ENCODE measurements around the gene WBP11.

The WBP11 gene

DNA sequence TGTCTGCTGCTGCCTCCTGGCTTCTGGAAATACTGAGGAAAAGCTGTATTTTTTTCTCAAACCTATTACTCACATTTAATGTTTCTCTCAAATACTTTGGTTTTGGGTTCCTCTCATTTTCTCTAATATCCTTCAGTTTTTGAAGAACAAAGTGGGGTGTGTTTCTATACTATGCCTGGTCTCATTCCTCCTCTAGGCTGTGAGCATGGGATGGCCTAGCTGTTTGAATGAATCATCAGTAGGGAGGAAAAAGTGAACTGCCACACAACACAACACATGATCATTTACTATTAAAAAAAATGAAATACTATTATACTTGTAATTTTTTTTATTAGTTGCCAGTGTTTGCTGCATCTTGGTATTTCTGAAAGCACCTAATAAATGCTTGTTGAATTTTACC, 22.0 kb upstream of the WBP11 start:
- DNase-seq (ENCODE audit: low read depth in 2 of 2, low spot score in 1 of 2): no peak

DNA sequence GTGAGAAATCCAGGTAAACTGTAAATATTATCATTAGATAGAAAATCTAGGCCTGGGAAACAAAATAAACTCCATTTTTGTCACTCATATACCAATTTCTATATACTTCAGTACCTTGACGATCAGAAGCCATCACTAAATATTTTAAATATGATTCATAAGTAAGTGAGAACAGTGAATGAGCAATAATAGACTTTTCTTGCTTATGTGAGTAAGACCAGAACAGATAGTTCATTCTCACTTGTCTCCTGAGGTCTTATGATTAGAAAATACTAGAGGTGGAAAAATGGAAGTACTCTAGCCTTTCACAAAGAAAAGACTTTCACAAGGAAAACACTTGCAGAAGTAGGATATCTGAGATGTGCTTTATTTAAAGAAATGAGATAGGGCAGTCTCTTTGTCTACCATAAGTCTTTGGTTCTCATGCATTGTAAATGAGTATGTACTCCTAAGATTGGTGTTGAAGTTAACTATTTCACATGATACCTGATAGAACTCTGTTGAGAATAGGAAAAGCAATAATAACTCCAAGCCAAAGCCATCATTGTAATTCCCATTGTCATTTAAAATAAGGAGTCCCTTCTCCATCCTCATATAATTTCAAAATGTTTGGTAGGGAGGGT, 20.8 kb upstream of the WBP11 start:
- DNase-seq (ENCODE audit: low read depth in 2 of 2, low spot score in 1 of 2): no peak

DNA sequence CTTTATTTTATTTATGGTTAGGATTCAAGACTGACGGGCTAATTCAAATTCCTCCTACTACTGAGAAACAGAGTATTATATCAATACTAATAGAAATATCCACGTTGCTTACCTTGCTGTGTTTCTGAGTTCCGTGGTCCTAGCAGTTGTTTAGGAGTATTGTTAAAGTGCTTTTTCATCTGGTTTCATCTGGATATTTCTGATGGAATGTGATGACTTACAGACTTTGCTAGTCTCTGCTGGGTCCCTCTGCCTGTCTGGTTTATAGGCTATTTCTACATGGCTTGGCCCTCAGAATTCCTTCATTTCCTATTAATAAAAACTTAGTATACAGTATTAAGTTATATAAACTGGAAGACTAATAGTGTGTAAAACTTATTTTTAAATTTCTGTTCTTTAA, 10.7 kb upstream of the WBP11 start, which contains the start of gene SMCO3:
Gene SMCO3, minus strand, starts transcription at position 169 of the 400 bp plus-strand sequence. CDS start 7,502 bp downstream, outside the sequence.
- no peak for DNase-seq (ENCODE audit: low read depth in 2 of 2, low spot score in 1 of 2)

DNA sequence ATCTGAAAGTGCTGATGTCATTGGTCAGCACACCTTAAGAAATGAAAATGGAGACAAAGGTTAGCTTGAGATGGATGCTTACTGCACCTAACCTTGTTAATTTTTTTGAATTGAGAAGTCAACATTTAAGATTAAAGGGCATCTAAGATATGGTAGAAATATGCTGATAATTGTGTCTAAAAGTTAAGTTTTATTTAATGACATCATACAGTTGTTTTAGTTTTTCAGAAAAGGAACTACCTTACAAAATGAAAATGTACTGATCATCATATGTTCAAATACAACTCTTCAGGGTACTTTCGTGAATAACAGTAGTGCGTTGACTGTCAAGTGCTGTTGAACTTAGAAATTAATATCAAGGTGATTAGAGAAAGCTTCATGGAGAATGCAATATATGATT, 8.2 kb upstream of the WBP11 start:
- no peak for DNase-seq (ENCODE audit: low read depth in 2 of 2, low spot score in 1 of 2)

DNA sequence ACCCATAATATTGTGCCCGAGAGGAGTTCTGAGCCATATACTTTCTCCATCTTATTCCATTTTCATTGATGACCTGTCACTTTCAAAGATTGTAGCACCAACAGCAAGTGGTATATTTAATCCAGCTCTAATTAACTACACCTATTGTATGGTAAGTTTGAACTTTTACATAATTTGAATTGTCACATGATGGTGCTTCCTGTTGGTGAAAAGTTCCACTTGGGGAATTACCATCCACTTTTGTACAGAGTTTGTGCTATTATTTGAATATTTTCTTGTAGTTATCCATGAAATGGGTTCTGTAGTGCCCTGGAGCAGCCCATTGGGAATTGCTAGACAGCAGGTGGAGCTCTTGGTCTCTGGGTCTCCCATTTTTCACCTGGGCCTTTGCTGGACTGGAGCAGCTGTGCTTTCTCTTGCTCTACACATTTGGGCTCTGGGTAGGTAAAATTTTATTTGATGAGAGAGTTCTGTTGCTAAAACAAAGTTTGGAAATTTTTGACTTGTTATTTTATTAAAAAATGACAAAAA, 7.7 kb upstream of the WBP11 start:
- DNase-seq (ENCODE audit: low read depth in 2 of 2, low spot score in 1 of 2): no peak

DNA sequence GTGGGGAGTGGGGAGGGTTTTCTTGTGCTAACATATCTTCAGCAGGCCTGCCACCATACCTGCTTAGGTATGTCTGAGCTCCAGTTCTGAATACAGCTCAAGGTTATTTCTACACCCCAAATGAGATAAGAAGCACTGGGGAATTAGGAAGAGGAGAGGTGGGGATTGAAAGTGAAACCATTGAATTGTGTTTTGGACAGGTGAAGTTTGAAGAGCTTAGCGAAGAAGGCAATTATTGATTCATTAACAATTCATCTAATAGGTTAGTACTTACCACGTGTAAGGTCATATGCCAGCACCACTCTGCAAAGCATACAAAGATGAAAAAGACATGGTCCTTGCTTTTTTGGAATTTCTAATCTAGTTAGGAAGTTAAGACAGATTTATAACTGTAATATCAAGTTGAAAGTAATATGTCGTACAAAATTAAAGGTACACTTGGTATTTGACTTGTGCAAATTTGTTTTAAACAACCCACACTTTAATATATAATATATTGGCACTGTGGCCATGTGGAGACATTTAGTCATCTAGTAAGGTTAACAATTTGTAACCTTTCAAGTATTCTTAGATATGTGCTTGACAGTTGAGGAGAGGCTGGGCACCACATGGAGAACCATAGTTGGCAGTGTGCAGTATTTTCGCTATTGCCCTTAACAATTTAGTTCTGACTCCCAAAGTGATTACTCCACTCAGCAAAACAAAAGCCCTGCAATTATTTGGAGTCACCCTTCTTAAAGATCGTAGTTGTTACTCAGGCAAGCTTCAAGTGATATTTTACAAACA, 7.1 kb upstream of the WBP11 start:
- DNase-seq (ENCODE audit: low read depth in 2 of 2, low spot score in 1 of 2): no peak

DNA sequence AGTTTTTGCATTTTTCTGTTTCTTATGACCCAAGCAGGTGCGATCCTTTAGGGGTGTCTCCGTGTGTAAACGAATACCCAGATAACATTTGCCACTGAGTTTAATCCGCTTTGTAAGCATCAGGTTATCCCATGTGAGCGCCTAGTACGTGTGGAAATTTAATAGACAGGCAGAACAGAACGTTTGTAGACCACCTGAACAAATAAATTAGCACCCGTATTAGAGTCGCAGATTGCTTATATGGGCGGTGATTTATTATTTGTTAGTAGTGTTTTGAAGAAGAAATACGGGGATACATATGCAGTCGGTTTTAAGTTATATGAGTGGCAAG, 517 bp upstream of the WBP11 start:
- no peak for DNase-seq (ENCODE audit: low read depth in 2 of 2, low spot score in 1 of 2)

DNA sequence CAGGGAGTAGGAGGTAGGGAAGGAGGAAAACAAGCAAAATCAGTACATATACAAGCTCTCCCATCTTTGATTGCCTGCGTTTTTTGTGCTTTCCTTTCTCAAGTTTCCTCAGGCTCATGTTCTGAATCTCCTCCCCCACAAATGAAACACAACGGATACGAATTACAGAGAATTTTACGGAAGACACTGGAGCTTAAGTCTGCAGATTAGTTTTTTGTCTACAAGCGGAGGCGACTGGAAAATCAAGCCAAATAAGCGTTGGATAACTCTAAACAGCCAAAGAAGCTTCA, 612 bp downstream of the WBP11 start:
- DNase-seq (ENCODE audit: low read depth in 2 of 2, low spot score in 1 of 2): no peak

DNA sequence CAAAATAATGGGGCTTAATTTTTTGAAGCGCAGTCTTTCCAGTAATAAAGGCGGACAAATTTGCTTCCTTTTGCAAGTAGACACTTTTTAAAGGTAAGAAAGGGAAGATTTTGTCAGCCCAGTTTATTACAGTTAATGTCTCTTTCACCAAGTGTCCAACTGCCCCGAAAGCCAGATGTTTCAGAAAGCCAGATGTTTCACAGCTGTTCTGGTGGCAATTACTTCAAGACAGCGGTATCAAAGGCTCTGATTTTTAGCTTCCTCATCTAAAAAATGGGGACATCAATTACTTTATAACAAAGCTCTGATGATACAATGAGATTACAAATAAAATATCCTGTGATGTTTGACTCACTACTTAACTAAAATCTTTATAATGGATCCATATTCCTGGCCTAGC, 1.0 kb downstream of the WBP11 start:
- no peak for DNase-seq (ENCODE audit: low read depth in 2 of 2, low spot score in 1 of 2)

DNA sequence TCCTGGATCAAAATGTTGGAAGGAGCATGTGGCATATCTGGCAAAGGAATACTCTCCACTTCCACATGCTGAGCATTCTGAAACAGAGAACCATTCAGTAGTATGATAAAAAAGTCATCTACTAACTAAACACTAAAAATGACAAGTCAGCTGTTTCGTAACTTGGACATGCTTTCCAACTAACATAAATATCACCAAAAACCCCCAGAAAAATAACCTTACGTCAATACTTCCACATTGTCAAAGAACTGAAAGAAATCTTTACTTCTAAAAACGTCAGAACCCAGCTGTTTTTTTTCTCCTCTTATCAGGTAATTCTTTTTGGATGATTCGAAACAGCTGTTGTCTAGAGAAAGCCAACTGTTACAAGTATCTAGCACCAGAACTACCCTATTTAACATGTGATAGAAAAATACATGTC, 8.2 kb downstream of the WBP11 start:
- DNase-seq (ENCODE audit: low read depth in 2 of 2, low spot score in 1 of 2): no peak

DNA sequence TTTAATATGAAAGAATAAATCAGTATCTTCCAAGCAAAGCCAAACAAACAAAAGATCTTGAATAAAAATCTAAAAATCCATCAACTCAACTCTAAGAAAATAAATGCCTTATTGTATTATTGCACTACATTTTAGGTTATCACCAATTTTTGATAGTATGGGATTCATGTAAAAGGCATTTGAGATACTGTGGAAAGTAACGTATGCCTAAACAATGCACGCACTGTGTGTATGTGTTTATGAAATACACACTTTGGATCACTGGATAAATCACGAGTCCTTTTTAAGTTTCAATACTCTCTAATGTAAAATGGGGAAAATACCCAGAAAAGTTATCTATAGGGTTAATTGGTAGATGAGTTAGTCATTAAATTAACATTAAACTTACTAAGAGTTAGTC, 17.7 kb downstream of the WBP11 start:
- DNase-seq (ENCODE audit: low read depth in 2 of 2, low spot score in 1 of 2): no peak

DNA sequence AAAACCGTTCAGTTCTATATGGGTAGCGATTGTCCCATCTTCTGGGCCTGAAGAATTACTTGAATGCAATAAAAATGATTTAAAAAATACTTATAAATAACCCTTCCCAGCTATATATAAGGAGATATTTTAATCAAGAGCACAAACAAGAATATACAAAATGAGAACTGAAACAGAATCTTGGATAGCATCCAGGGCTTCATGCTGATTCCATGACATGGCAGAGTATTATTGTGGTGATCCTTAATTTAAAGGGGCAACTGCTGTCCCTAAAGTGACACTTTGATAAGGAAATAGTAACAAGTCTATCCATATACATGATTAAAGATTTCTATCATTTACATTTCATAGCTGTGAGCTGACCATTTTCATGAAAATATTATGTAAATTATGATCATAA, 18.8 kb downstream of the WBP11 start:
- no peak for DNase-seq (ENCODE audit: low read depth in 2 of 2, low spot score in 1 of 2)

DNA sequence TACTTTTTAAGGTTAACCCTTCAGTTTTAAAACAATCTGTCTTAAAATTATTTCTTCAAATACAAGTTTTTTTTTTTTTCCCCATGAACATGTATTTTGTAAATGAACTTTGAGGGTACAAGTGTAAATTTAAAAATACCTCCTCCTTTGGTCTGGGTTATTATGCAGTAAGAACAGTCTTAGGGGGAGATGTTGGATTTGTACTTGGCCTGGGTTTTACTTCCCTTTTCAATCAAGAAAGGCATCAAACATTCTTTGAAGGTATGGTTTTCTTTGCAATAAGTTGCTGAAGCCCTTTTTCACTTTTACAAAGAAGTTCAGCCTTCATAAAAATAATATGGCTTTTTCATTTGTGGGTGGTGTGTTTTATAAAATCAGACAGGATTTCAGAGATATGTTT, 20.5 kb downstream of the WBP11 start:
- DNase-seq (ENCODE audit: low read depth in 2 of 2, low spot score in 1 of 2): no peak

DNA sequence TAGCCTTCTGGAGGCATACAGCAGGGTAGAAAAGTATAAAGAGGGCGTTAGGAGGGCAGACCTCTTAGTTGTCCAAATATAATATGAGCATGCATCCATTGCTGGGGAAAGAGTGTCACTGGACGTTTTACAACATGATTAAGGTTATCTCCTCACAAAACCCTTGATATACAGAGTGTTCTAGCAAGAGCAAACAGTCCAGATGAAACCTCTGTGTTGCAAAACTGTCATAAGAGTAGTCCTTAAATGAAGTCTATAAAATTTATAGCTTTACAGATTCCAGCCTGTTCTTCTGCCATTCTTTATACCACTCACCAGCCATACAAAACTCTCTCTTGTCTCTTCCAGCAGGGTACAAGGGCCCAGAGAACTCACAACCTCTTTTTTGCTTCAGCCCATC, 21.7 kb downstream of the WBP11 start:
- DNase-seq (ENCODE audit: low read depth in 2 of 2, low spot score in 1 of 2): no peak

DNA sequence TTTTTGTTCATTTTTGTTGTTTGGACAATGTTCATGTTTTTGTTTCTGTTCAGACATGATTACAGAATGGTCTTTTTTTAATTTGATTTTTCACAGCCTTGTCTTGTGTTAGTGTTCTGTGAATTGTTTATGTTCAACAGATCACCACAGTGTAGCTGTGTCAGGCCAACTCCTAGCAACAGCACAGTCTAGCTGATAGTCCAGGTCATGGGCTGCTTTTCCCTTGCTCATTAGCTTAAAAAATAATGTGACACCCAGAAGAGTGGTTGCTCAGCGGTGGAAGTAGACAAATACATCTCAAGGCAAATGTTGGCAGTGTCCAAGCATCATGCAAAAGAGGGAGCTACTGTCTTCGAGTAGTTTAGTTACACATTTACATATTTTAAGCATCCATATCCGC, 22.4 kb downstream of the WBP11 start:
- DNase-seq (ENCODE audit: low read depth in 2 of 2, low spot score in 1 of 2): no peak

DNA sequence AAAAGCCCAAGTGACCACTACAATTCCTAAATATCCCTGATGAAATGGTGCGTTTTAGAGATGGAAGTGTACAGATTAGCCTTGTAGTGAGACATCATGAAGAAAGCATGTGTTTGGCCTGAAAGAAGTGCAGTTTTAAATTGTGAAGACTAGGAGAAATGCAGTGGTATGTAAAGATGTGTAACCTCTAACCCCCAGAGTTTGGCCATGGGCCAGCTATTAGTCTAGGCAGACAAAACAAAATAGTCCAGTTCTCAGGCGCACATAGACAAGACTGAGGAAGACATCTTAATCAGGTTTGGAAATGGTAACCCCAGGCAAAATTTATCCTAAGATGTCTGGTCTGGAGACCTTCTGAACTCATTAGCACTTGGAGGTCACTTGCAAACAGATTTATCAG, 23.4 kb downstream of the WBP11 start:
- no peak for DNase-seq (ENCODE audit: low read depth in 2 of 2, low spot score in 1 of 2)

DNA sequence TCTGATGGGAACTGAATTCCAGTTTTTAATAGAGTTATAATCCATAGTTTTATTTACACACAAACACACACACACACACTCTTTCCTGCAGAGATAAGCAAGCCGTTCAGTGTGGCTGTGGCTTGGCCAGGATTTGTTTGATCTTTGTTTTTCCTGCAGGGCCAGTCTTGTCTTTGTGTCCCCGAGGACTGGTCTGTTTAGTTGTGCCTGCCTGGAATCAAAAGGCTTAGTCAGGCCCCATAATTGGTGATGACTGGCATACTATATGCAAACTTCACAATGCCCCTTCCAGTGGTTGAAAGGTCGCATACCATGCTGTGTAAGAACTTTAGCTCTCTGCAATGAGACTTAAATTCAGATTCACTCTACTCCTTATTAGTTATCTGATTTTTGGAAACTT, 26.0 kb downstream of the WBP11 start:
- no peak for DNase-seq (ENCODE audit: low read depth in 2 of 2, low spot score in 1 of 2)

DNA sequence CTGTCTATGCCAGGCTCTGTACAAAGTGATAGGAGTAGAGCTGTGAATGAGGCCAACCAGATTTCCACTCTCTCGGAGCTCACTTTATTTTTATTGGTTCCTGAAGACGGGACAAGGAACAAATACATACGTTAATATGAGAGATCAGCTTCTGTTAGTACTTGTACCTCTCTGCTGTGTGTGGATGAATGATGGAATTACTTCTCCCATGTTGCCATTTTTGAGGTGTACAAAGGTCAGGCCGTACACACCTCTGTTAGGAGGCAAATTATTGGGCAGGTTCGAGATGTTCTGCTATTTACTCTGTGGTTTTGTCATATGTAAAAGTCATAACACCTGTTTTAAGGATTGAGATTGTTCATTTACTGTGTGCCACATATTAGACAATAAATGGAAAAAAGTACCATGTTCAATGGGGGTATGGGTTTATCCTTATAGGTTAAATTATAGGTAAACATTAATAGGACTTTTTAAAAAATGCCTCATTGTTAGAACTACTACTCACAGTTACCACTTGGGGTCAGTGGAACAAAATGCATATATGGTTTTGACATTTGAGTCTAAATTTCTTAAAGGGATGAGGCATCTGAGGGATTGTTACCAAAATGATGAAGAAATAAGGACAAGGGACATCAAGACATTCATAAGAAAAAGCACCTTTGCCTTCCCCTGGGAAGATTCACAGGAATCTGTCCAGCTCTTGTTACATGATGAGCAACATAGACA, 26.9 kb downstream of the WBP11 start:
- DNase-seq (ENCODE audit: low read depth in 2 of 2, low spot score in 1 of 2): no peak

DNA sequence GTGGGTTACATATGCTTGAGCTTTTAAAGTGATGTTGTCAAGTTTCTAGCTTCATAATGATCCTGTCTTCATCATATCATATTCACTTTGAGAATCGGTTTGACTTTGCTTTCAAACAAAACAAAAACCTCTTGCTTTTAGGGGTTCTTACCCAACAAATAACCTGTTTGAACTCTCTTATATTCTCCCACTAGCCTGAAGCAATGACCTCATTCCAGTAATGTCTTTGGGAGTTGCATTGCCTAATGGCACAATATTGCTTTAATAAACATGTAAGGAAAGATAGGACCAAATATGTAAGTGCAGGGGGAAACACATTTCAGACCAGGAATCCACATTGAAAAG, 27.7 kb downstream of the WBP11 start:
- DNase-seq (ENCODE audit: low read depth in 2 of 2, low spot score in 1 of 2): no peak

DNA sequence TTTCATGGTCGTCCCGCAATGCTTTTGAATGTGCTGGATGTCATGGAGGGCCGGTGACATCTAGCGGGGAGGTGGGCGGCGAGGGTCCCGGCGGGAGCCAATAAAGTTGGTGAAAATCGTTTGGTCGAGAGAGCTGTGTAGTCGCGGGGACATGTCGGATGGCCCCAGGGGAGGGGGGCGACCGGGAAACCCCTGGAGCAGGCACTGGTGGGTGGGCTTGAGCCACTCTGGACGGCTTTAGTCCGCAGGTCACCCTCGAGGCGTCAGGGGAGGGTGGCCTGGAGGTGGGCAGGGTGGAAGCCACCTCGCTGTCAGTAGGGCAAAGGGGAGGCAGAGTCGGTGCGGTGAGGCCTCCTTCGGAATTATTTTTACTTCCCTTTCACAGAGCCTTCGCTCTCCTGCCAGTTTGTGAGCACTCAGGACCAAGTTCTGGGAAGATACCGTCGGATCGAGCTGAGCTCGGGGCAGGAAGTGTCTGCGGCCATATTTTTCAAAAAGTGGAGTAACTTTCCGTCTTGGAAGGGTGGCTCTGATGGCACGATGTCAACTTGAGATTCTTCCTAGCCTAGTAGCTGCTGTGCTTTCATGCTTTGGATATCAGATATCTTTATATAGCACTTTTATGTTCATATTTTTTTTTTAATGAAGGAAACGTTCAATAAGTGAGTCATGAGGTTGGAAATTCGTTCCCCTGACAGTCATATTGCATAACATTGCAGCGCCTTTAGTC, 28.2 kb downstream of the WBP11 start:
- no peak for DNase-seq (ENCODE audit: low read depth in 2 of 2, low spot score in 1 of 2)

DNA sequence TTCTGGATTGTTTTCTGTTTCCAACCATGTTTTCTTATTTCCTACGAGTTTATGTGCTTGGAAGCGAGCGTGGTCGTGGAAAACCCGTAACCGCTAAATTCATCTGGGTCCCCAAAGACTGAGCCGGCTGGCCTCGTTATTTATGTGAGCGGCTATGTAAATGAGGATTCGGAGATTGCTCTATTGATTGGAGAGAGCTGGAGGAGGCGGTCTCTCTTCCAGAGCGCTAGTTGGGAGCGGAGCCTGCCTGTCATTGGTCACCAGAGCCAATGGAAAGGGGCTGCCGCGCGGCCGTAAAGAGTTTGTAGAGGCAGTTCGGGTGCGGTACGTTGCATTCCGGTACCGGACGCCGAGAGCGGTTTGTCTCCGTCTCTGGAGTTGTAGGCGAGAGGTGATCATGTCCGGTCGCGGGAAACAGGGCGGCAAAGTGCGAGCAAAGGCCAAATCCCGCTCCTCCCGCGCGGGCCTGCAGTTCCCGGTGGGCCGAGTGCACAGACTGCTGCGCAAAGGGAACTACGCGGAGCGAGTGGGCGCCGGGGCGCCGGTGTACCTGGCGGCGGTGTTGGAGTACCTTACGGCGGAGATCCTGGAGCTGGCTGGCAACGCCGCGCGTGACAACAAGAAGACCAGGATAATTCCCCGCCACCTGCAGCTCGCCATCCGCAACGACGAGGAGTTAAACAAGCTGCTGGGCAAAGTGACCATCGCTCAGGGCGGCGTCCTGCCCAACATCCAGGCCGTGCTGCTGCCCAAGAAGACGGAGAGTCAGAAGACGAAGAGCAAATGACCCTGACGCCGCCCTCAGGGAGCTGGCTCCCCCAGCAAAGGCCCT, 29.0 kb downstream of the WBP11 start:
- peak; percentile 62 to 68 for DNase-seq (ENCODE audit: low read depth in 2 of 2, low spot score in 1 of 2)
